Neural progenitor cell (in vitro differentiated cells): ENCODE results near the gene GRB7.

ENCODE experiments used
- CTCF ChIP-seq: fragments of 200-600 bp; sonication (generic); IDR thresholded peaks from 2 replicates; pipeline ENCODE4 v1.5.1; 2017; ENCODE audit warnings: antibody characterized with exemption, mild to moderate bottlenecking
- EZH2 ChIP-seq: fragments of 200-600 bp; sonication (generic); IDR thresholded peaks from 2 replicates; pipeline ENCODE4 v1.6.1; 2017; ENCODE audit warnings: antibody characterized with exemption, mild to moderate bottlenecking, moderate library complexity

- TF ChIP-seq EZH2 (no peak), CTCF (no peak)
These were observed 53.6 kb downstream of the GRB7 start for GRCh38 chr17:39791111-39791992.
